ENCODE measurements around the gene PEX26. TPM values are rescaled to one million over a fixed set of nuclear protein-coding genes. Genes with fewer than 3 reads are reported as not detected.
A peak's percentile ranks its signal among the peaks of the same experiment; 100 is the strongest.

Gene PEX26
- total and polyA plus RNA-seq, 4 donors: 3.5 to 21.0 (median 16.9) TPM

GRCh38 chr22:18056161-18056666 is 21.6 kb upstream of the PEX26 start:
- H3K27me3 ChIP-seq (ENCODE audit: control insufficient read depth in 4 of 4, insufficient read depth in 4 of 4, low read length in 3 of 4): no peaks in the 10 kb centered on the region
- no peak for DNase-seq (ENCODE audit: low spot score)
- WGBS: 80% methylated on average over 4 of the region's 4 CpGs
- peaks cover 2 to 8% (median 5%) of the 10 kb centered on the region in 4 donors for H3K4me1 ChIP-seq (ENCODE audit: control insufficient read depth in 4 of 4, insufficient read depth in 4 of 4, low read length in 3 of 4)
- H3K4me3 ChIP-seq (ENCODE audit: low read depth in 1 of 3, low read length in 3 of 3): no peak overlapping the region
- no peak for TF ChIP-seq RXRA (IDR thresholded peaks at IDR 0.05)
- no peak for TF ChIP-seq FOXA2 (IDR thresholded peaks at IDR 0.05)
- no peak for TF ChIP-seq TAF1 (conservative IDR thresholded peaks at IDR 0.05)
- TF ChIP-seq FOXA1 (IDR thresholded peaks at IDR 0.05): no peak
- no peak for TF ChIP-seq SP1 (IDR thresholded peaks at IDR 0.05)
- TF ChIP-seq EGR1 (IDR thresholded peaks at IDR 0.05; ENCODE audit: low read depth in 2 of 2): no peak
- TF ChIP-seq, protein P1, sequence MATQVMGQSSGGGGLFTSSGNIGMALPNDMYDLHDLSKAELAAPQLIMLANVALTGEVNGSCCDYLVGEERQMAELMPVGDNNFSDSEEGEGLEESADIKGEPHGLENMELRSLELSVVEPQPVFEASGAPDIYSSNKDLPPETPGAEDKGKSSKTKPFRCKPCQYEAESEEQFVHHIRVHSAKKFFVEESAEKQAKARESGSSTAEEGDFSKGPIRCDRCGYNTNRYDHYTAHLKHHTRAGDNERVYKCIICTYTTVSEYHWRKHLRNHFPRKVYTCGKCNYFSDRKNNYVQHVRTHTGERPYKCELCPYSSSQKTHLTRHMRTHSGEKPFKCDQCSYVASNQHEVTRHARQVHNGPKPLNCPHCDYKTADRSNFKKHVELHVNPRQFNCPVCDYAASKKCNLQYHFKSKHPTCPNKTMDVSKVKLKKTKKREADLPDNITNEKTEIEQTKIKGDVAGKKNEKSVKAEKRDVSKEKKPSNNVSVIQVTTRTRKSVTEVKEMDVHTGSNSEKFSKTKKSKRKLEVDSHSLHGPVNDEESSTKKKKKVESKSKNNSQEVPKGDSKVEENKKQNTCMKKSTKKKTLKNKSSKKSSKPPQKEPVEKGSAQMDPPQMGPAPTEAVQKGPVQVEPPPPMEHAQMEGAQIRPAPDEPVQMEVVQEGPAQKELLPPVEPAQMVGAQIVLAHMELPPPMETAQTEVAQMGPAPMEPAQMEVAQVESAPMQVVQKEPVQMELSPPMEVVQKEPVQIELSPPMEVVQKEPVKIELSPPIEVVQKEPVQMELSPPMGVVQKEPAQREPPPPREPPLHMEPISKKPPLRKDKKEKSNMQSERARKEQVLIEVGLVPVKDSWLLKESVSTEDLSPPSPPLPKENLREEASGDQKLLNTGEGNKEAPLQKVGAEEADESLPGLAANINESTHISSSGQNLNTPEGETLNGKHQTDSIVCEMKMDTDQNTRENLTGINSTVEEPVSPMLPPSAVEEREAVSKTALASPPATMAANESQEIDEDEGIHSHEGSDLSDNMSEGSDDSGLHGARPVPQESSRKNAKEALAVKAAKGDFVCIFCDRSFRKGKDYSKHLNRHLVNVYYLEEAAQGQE (IDR thresholded peaks at IDR 0.05): no peak
- TF ChIP-seq HNF4A (conservative IDR thresholded peaks at IDR 0.05): no peak
- TF ChIP-seq JUND (IDR thresholded peaks at IDR 0.05): no peak
- H3K27ac ChIP-seq (ENCODE audit: low read depth in 1 of 2, low read length in 2 of 2): peak overlapping the region in 1 of 2 donors; percentile 14
- no peak overlapping the region for H3K9ac ChIP-seq (ENCODE audit: low read depth in 1 of 2, low read length in 2 of 2)
- H3K9me3 ChIP-seq (ENCODE audit: control insufficient read depth in 4 of 4, low read length in 3 of 4): no peaks in the 10 kb centered on the region
- H3K36me3 ChIP-seq (ENCODE audit: control insufficient read depth in 4 of 4, insufficient read depth in 3 of 4, low read depth in 1 of 4, low read length in 3 of 4): no peaks in the 10 kb centered on the region

GRCh38 chr22:18056807-18057474 is 20.8 kb upstream of the PEX26 start:
- no peak for TF ChIP-seq HNF4A (conservative IDR thresholded peaks at IDR 0.05)
- TF ChIP-seq EGR1 (IDR thresholded peaks at IDR 0.05; ENCODE audit: low read depth in 2 of 2): no peak
- TF ChIP-seq NR2F2 (IDR thresholded peaks at IDR 0.05): no peak
- DNase-seq (ENCODE audit: low spot score): no peak
- H3K27me3 ChIP-seq (ENCODE audit: control insufficient read depth in 4 of 4, insufficient read depth in 4 of 4, low read length in 3 of 4): no peaks in the 10 kb centered on the region
- no peaks in the 10 kb centered on the region for H3K36me3 ChIP-seq (ENCODE audit: control insufficient read depth in 4 of 4, insufficient read depth in 3 of 4, low read depth in 1 of 4, low read length in 3 of 4)
- 94% methylated on average over 10 of the region's 10 CpGs for WGBS
- no peaks in the 10 kb centered on the region for H3K9me3 ChIP-seq (ENCODE audit: control insufficient read depth in 4 of 4, low read length in 3 of 4)
- H3K4me1 ChIP-seq (ENCODE audit: control insufficient read depth in 4 of 4, insufficient read depth in 4 of 4, low read length in 3 of 4): peaks cover 5 to 11% (median 7%) of the 10 kb centered on the region in 4 donors
- no peak overlapping the region for H3K9ac ChIP-seq (ENCODE audit: low read depth in 1 of 2, low read length in 2 of 2)
- no peak overlapping the region for H3K27ac ChIP-seq (ENCODE audit: low read depth in 1 of 2, low read length in 2 of 2)
- no peak overlapping the region for H3K4me3 ChIP-seq (ENCODE audit: low read depth in 1 of 3, low read length in 3 of 3)

- Histone ChIP-seq H3K9ac (ENCODE audit: low read depth in 1 of 2, low read length in 2 of 2) (peak overlapping the region in 1 of 2 donors; percentile 14), H3K27me3 (ENCODE audit: control insufficient read depth in 4 of 4, insufficient read depth in 4 of 4, low read length in 3 of 4) (no peaks in the 10 kb centered on the region), H3K27ac (ENCODE audit: low read depth in 1 of 2, low read length in 2 of 2) (no peak overlapping the region), H3K36me3 (ENCODE audit: control insufficient read depth in 4 of 4, insufficient read depth in 3 of 4, low read depth in 1 of 4, low read length in 3 of 4) (no peaks in the 10 kb centered on the region), H3K9me3 (ENCODE audit: control insufficient read depth in 4 of 4, low read length in 3 of 4) (no peaks in the 10 kb centered on the region), H3K4me3 (ENCODE audit: low read depth in 1 of 3, low read length in 3 of 3) (no peak overlapping the region), H3K4me1 (ENCODE audit: control insufficient read depth in 4 of 4, insufficient read depth in 4 of 4, low read length in 3 of 4) (peaks cover 5 to 11% (median 7%) of the 10 kb centered on the region in 4 donors)
- no peak for DNase-seq (ENCODE audit: low spot score)
- 75% methylated on average over 4 of the region's 4 CpGs for WGBS
- TF ChIP-seq RAD21 (IDR thresholded peaks at IDR 0.05) (no peak), YY1 (IDR thresholded peaks at IDR 0.05) (peak; percentile 24), JUND (IDR thresholded peaks at IDR 0.05) (peak; percentile 83 to 92), EGR1 (IDR thresholded peaks at IDR 0.05; ENCODE audit: low read depth in 2 of 2) (no peak), FOXA1 (IDR thresholded peaks at IDR 0.05) (no peak), GABPA (IDR thresholded peaks at IDR 0.05 in 1 of 2, conservative IDR thresholded peaks at IDR 0.05 in 1 of 2) (no peak), ATF3 (IDR thresholded peaks at IDR 0.05) (peak; percentile 27)
- TF ChIP-seq, protein P1 (IDR thresholded peaks at IDR 0.05): no peak
Observed at GRCh38 chr22:18057568-18058209, 20.1 kb upstream of the PEX26 start.

Data from liver (tissue), 9 donors.